ENCODE measurements around the gene TRPM5. TPM values are rescaled to one million over a fixed set of nuclear protein-coding genes. Genes with fewer than 3 reads are reported as not detected.

The TRPM5 gene
- total and polyA plus RNA-seq, 11 donors, result not detected

GRCh38 chr11:2461956-2462542 is 17.7 kb upstream of the TRPM5 start:
- H3K9me3 ChIP-seq, result no peaks in the 10 kb centered on the region
- no peak for DNase-seq
- H3K27ac ChIP-seq, result peak overlapping the region; percentile 79 to 97 (median 89)
- H3K4me1 ChIP-seq, result peaks cover 0 to 82% (median 37%) of the 10 kb centered on the region in 12 donors
- WGBS, 4 donors, result 88 to 93% (median 90%) methylated on average over 13 to 14 of the region's 14 CpGs
- no peaks in the 10 kb centered on the region for H3K36me3 ChIP-seq
- TF ChIP-seq POLR2A (IDR thresholded peaks at IDR 0.05) (no peak), CTCF (IDR thresholded peaks at IDR 0.05) (no peak)
- H3K4me3 ChIP-seq, result peak overlapping the region in 1 of 12 donors; percentile 22
- intact Hi-C loops (cut with DNase I), result loop anchor here in 4 of 10 donors (5.0 kb wide), 2 partner anchors 50 to 55 kb away; no protein-coding TSS in a partner anchor
- no peaks in the 10 kb centered on the region for H3K27me3 ChIP-seq
- no peak for ATAC-seq

- ATAC-seq, result peak; percentile 22 to 68 (median 65)
- Histone ChIP-seq H3K27me3 (no peaks in the 10 kb centered on the region), H3K9me3 (no peaks in the 10 kb centered on the region), H3K4me3 (peak overlapping the region in 2 of 12 donors; percentile 19 to 22), H3K36me3 (no peaks in the 10 kb centered on the region), H3K27ac (peak overlapping the region; percentile 79 to 97 (median 89)), H3K4me1 (peaks cover 0 to 75% (median 32%) of the 10 kb centered on the region in 12 donors)
- TF ChIP-seq CTCF (IDR thresholded peaks at IDR 0.05) (no peak), POLR2A (IDR thresholded peaks at IDR 0.05) (peak in 1 of 2 donors; percentile 38)
- peak; percentile 59 to 82 (median 70) for DNase-seq
- intact Hi-C loops (cut with DNase I), result loop anchor here in 4 of 10 donors (5.0 kb wide), 2 partner anchors 51 to 56 kb away; no protein-coding TSS in a partner anchor
- WGBS, 4 donors, result 43 to 55% (median 52%) methylated on average over 16 to 17 of the region's 17 CpGs
Observed at GRCh38 chr11:2461253-2461955, 17.1 kb upstream of the TRPM5 start.

DNA sequence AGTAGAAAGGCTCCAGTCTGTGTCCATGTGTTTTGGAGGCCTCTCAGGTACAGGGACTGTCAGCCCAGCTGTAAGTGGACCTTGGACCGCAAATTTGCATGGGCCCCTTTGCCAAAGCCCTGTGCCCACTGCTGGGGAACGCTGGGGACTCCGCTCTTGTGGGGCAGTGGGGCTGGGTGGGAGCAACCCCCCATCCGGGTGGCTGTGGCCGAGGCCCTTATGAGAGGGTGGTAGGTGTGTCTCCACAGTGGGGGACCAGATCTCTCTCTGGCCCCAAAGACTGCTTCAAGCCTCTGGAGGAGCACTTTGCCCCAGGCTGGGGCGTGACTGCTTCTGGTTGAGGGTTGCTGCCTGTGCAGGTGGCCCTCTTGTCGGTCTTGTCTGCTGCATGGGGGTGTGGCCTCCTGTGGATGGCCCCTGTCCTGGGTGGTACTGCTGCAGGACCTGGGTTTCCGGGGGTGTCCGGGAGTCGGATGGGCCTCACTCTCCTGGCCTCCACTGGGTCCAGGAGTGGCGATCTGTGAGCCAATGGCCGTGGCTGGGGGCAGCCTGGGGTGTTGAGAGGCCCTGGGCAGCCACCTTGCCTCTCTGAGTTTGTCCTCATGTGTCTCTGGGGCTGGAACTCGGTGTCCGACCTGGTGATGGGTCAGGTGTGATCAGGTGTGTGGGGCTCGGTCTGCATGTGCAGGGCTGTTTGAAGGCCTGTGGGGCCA is 16.4 kb upstream of the TRPM5 start:
- Histone ChIP-seq H3K9me3 (no peaks in the 10 kb centered on the region), H3K4me1 (peaks cover 0 to 68% (median 27%) of the 10 kb centered on the region in 12 donors), H3K36me3 (no peaks in the 10 kb centered on the region), H3K27me3 (no peaks in the 10 kb centered on the region), H3K4me3 (peak overlapping the region in 1 of 12 donors; percentile 22), H3K27ac (peak overlapping the region; percentile 79 to 97 (median 89))
- intact Hi-C loops (cut with DNase I), result loop anchor here in 4 of 10 donors (5.0 kb wide), 2 partner anchors 52 to 57 kb away; no protein-coding TSS in a partner anchor
- TF ChIP-seq POLR2A (IDR thresholded peaks at IDR 0.05) (no peak), CTCF (IDR thresholded peaks at IDR 0.05) (no peak)
- WGBS, 4 donors, result 60 to 72% (median 63%) methylated on average over 12 to 15 of the region's 15 CpGs
- ATAC-seq (no peak), DNase-seq (peak in 1 of 5 donors; percentile 56)

Data from heart left ventricle (tissue), 16 donors.